ENCODE data around the gene MCM7. TPM values are rescaled to one million over a fixed set of nuclear protein-coding genes. Genes with fewer than 3 reads are reported as not detected.

The MCM7 gene
- polyA plus RNA-seq, 1 donor (not counting 4 experiments of a cell fraction or from before 2014, with no cell fraction given) = 46.8 TPM

GRCh38 chr7:100119970-100120732 is 19.0 kb upstream of the MCM7 start:
- H3K9me1 ChIP-seq (ENCODE audit: control insufficient read depth, extremely low read depth, insufficient read depth, low read length) = no peaks in the 10 kb centered on the region
- no peak for FAIRE-seq
- H3K4me3 ChIP-seq (ENCODE audit: control insufficient read depth in 2 of 3, extremely low read depth in 1 of 3, insufficient read depth in 2 of 3, low read depth in 1 of 3, low read length in 3 of 3) = peak overlapping the region; percentile 69 to 97 (median 81)
- peaks cover 3% of the 10 kb centered on the region for H4K20me1 ChIP-seq (ENCODE audit: control insufficient read depth, extremely low read depth, insufficient read depth, low read length)
- H3K79me2 ChIP-seq (ENCODE audit: control insufficient read depth, insufficient read depth, low read length) = peaks cover 15% of the 10 kb centered on the region
- DNase-seq (ENCODE audit: low read depth, low spot score) = no peak
- H2AFZ ChIP-seq (ENCODE audit: control insufficient read depth, low read length) = peak overlapping the region; percentile 98
- peak overlapping the region; percentile 94 for H3K27ac ChIP-seq (ENCODE audit: control insufficient read depth, insufficient read depth, low read length)
- H3K4me2 ChIP-seq (ENCODE audit: control insufficient read depth, extremely low read depth, insufficient read depth, low read depth, low read length) = peak overlapping the region; percentile 92
- no peaks in the 10 kb centered on the region for H3K9me3 ChIP-seq (ENCODE audit: control insufficient read depth, low read depth, low read length)
- TF ChIP-seq EZH2 (IDR thresholded peaks at IDR 0.05; ENCODE audit: low read length) (no peak), CTCF (optimal IDR thresholded peaks at IDR 0.05 in 1 of 3, IDR thresholded peaks at IDR 0.05 in 1 of 3, conservative IDR thresholded peaks at IDR 0.05 in 1 of 3; ENCODE audit: extremely low read depth in 1 of 3, insufficient read depth in 2 of 3, low read length in 3 of 3) (no peak)
- H3K36me3 ChIP-seq (ENCODE audit: control insufficient read depth in 2 of 2, extremely low read depth in 1 of 2, insufficient read depth in 2 of 2, low read length in 2 of 2) = peaks cover 0 to 2% of the 10 kb centered on the region in 2 experiments
- no peaks in the 10 kb centered on the region for H3K27me3 ChIP-seq (ENCODE audit: control insufficient read depth, extremely low read depth, insufficient read depth, low read length)
- H3K4me1 ChIP-seq (ENCODE audit: control insufficient read depth, extremely low read depth, insufficient read depth, low read length) = peaks cover 10% of the 10 kb centered on the region
- peak overlapping the region; percentile 73 for H3K9ac ChIP-seq (ENCODE audit: control insufficient read depth, extremely low read depth, insufficient read depth, low read length)
- dilution Hi-C loops (cut with MboI; ENCODE audit: extremely low pct_ligation_motif_present, low sequenced_read_pairs) = no loop called here

- FAIRE-seq = no peak
These were observed 18.1 kb upstream of the MCM7 start, which contains the start of the genes CNPY4 and TAF6 for GRCh38 chr7:100119072-100119969. Gene CNPY4, plus strand, starts transcription at chr7:100119634. Its CDS starts 111 bp downstream, at chr7:100119745. Gene TAF6, minus strand, starts transcription at chr7:100119358. Its CDS starts 5,149 bp downstream, at chr7:100114209.

More at GRCh38 chr7:100119072-100119969, 18.1 kb upstream of the MCM7 start, which contains the start of the genes CNPY4 and TAF6:
- Histone ChIP-seq H3K4me3 (ENCODE audit: control insufficient read depth in 2 of 3, extremely low read depth in 1 of 3, insufficient read depth in 2 of 3, low read depth in 1 of 3, low read length in 3 of 3) (peak within 1 kb of the TSS; percentile 69 to 97 (median 81)), H3K27me3 (ENCODE audit: control insufficient read depth, extremely low read depth, insufficient read depth, low read length) (no peaks in the 10 kb centered on the region), H2AFZ (ENCODE audit: control insufficient read depth, low read length) (peak within 1 kb of the TSS; percentile 98), H3K9me3 (ENCODE audit: control insufficient read depth, low read depth, low read length) (no peaks in the 10 kb centered on the region), H3K27ac (ENCODE audit: control insufficient read depth, insufficient read depth, low read length) (peak within 1 kb of the TSS; percentile 94), H3K79me2 (ENCODE audit: control insufficient read depth, insufficient read depth, low read length) (peaks cover 15% of the 10 kb centered on the region), H4K20me1 (ENCODE audit: control insufficient read depth, extremely low read depth, insufficient read depth, low read length) (peaks cover 3% of the 10 kb centered on the region), H3K9me1 (ENCODE audit: control insufficient read depth, extremely low read depth, insufficient read depth, low read length) (no peaks in the 10 kb centered on the region), H3K9ac (ENCODE audit: control insufficient read depth, extremely low read depth, insufficient read depth, low read length) (peak within 1 kb of the TSS; percentile 73), H3K36me3 (ENCODE audit: control insufficient read depth in 2 of 2, extremely low read depth in 1 of 2, insufficient read depth in 2 of 2, low read length in 2 of 2) (no peaks in the 10 kb centered on the region), H3K4me2 (ENCODE audit: control insufficient read depth, extremely low read depth, insufficient read depth, low read depth, low read length) (peak within 1 kb of the TSS; percentile 92), H3K4me1 (ENCODE audit: control insufficient read depth, extremely low read depth, insufficient read depth, low read length) (peaks cover 10% of the 10 kb centered on the region)
- peak; percentile 67 for DNase-seq (ENCODE audit: low read depth, low spot score)
- no peak for TF ChIP-seq EZH2 (IDR thresholded peaks at IDR 0.05; ENCODE audit: low read length)
- peak in 1 of 3 experiments; percentile 10 for TF ChIP-seq CTCF (optimal IDR thresholded peaks at IDR 0.05 in 1 of 3, IDR thresholded peaks at IDR 0.05 in 1 of 3, conservative IDR thresholded peaks at IDR 0.05 in 1 of 3; ENCODE audit: extremely low read depth in 1 of 3, insufficient read depth in 2 of 3, low read length in 3 of 3)
- dilution Hi-C loops (cut with MboI; ENCODE audit: extremely low pct_ligation_motif_present, low sequenced_read_pairs) = no loop called here

Measured in keratinocyte (primary cell).